GM06990 (cell line): ENCODE measurements around the gene NEK6.

Source experiments
- DNase-seq: peaks from one replicate; pipeline ENCODE4 v3.0.0-alpha.2; 2011; ENCODE audit not compliant: insufficient read length; ENCODE audit errors: extremely low read depth
- H3K27me3 ChIP-seq: replicated peaks from 2 replicates; pipeline ENCODE4 v1.6.0; 2011; ENCODE audit warnings: low read length; ENCODE audit not compliant: control insufficient read depth, insufficient read depth
- H3K36me3 ChIP-seq: 2 replicates; pipeline ENCODE4 v1.5.1; 2011; ENCODE audit warnings: low read length; ENCODE audit not compliant: control insufficient read depth, insufficient read depth
- H3K4me3 ChIP-seq: replicated peaks from 2 replicates; pipeline ENCODE4 v1.5.1; 2011; ENCODE audit warnings: low read depth, mild to moderate bottlenecking, control low read depth, low read length
- TF ChIP-seq, protein P1 (sequence below): IDR thresholded peaks from 2 replicates; pipeline ENCODE4 v1.5.1; 2011; ENCODE audit warnings: low read length, control low read depth, mild to moderate bottlenecking, inconsistent platforms; ENCODE audit not compliant: insufficient read depth, poor library complexity, severe bottlenecking

The NEK6 gene

DNA sequence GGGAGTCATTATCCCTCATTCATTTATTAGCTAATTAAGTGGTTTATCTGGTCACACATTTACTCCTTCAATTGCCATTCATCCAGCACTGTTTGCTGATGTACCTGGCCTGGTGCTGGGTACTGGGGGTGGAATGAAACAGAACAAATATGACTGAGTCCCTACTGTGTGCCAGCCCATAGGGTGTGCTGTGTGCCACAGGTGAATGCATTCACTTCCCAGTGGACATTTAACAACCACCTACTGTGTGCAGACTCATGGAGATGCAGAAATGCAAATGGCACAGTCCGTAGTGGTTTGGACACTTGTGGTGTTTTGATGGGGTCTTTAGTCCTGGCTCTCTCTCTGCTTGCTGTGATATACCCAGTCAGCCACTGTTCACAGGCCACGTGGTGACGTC is 10.5 kb downstream of the NEK6 start:
- Histone ChIP-seq H3K27me3 (no peaks in the 10 kb centered on the region), H3K4me3 (no peak overlapping the region), H3K36me3 (peaks cover 51% of the 10 kb centered on the region)
- TF ChIP-seq, protein P1, sequence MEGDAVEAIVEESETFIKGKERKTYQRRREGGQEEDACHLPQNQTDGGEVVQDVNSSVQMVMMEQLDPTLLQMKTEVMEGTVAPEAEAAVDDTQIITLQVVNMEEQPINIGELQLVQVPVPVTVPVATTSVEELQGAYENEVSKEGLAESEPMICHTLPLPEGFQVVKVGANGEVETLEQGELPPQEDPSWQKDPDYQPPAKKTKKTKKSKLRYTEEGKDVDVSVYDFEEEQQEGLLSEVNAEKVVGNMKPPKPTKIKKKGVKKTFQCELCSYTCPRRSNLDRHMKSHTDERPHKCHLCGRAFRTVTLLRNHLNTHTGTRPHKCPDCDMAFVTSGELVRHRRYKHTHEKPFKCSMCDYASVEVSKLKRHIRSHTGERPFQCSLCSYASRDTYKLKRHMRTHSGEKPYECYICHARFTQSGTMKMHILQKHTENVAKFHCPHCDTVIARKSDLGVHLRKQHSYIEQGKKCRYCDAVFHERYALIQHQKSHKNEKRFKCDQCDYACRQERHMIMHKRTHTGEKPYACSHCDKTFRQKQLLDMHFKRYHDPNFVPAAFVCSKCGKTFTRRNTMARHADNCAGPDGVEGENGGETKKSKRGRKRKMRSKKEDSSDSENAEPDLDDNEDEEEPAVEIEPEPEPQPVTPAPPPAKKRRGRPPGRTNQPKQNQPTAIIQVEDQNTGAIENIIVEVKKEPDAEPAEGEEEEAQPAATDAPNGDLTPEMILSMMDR, result no peak
- DNase-seq, result no peak

DNA sequence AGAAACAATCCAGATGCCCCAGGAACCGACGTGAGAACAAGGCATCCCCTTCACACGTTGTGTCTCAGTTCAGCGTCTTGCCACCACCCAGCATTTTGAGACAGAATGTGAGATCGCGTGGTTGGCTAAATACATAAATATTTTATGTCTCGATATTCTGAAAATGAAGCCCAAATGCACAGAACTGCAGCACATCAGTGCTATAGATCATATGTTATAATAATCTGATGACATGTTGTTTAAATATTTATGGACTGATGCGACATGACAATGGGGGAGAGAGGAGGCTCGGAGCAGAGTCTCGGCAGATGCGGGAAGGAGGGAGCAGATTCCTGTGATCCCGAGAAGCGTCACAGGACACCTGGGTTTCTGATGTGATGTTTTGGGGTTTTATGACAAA is 10.9 kb downstream of the NEK6 start:
- Histone ChIP-seq H3K4me3 (no peak overlapping the region), H3K27me3 (no peaks in the 10 kb centered on the region), H3K36me3 (peaks cover 52% of the 10 kb centered on the region)
- TF ChIP-seq, protein P1, result no peak
- DNase-seq, result no peak

DNA sequence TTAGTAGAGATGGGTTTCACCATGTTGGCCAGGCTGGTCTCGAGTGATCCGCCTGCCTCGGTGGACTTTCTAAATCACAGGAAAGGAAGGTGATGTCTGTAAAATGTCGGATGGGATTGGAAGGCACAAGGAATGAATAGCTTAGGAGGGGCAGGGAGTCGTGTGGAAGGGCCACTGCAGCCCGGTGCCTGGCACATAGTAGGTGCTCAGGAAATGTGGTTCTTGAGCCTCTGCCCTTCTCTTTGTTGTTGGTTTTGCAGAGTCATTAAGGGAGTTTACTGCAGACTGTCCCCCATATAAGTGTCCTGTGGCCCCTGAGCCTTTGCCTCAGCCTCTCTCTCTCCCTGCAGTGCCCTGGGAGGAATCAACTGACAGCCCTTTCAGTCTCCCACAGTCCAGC is 11.8 kb downstream of the NEK6 start:
- TF ChIP-seq, protein P1, result no peak
- DNase-seq, result no peak
- H3K27me3 ChIP-seq, result no peaks in the 10 kb centered on the region
- H3K36me3 ChIP-seq, result peaks cover 51% of the 10 kb centered on the region
- no peak overlapping the region for H3K4me3 ChIP-seq

DNA sequence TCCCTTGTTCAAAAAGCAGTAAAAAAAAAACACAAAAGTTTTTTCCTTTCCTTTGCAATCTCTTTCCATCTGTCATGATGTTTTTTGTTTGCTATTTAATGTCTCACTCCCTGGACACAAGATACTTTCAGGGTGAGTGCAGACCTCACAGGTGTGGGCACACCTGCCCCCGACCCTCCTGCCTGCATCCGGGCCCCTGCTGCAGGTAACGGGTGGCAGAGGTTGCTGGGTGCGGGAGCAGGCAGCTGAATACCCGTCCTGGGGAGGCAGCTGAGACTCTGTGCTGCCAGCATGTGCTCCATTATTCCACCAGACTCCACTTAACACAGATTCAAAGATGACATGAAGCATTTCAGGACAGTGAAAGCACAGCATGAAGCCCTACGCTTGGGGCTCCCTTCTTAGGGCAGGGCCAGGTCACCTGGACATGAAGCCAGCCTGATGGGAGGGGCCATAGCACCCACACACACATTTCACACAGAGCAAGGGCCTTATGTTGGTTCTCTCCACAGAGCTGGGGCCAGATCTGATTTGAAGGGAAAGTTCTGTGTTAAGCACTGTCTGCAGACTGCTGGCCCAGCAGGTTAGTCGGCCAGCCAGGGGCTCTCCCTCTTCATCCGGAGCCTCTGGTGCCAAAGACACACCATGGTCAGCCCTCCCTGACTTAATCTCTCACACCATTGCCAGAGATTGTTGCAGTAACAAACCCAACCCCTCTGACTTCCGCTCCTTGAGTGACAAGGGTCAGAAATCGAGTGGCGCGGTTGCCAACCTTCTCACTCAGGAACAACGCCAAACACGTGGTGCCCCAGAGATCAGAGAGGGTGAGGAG is 13.0 kb downstream of the NEK6 start:
- TF ChIP-seq, protein P1, result no peak
- Histone ChIP-seq H3K4me3 (no peak overlapping the region), H3K36me3 (peaks cover 54% of the 10 kb centered on the region), H3K27me3 (no peaks in the 10 kb centered on the region)
- DNase-seq, result no peak

DNA sequence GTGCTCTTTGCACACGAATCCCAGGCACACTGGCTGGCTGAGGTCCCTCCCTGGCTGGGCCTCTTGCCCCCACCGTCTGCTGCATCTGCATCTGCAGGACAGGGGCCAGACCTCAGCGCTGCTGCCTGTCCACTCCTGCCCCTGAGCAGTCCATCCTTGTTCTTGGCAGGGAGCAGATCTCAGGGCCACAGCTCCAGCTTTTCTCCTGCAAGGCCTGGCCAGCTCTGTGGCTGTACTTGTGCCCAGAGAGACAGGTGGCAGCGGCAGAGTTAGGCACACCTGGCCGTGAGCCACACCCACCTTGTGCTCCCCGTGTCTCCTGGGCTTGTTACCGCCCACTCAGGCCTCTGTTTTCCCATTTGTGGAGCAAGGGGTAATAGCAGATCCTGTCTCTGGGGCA is 13.9 kb downstream of the NEK6 start:
- Histone ChIP-seq H3K36me3 (peaks cover 53% of the 10 kb centered on the region), H3K27me3 (no peaks in the 10 kb centered on the region), H3K4me3 (no peak overlapping the region)
- no peak for DNase-seq
- TF ChIP-seq, protein P1, result no peak
